Skeletal muscle tissue (tissue), 4 donors: ENCODE measurements around the gene EPDR1. TPM values are rescaled to one million over a fixed set of nuclear protein-coding genes. Genes with fewer than 3 reads are reported as not detected.
A peak's percentile ranks its signal among the peaks of the same experiment; 100 is the strongest.

ENCODE experiments used
- H3K27ac ChIP-seq: one replicate; pipeline ENCODE4 v1.7.0; 2013; ENCODE audit warnings: mild to moderate bottlenecking, low read depth, low read length, inconsistent platforms
- H3K27me3 ChIP-seq, 3 donors: one replicate each; pipeline ENCODE4 v1.7.0; 2013; ENCODE audit warnings: low read length in 3 of 3; ENCODE audit not compliant: control insufficient read depth in 3 of 3, insufficient read depth in 3 of 3
- H3K36me3 ChIP-seq, 3 donors: one replicate each; pipeline ENCODE4 v1.7.0; 2013; ENCODE audit warnings: low read length in 3 of 3; ENCODE audit not compliant: control insufficient read depth in 3 of 3, insufficient read depth in 3 of 3
- H3K4me1 ChIP-seq, 3 donors: one replicate each; pipeline ENCODE4 v1.7.0; 2013; ENCODE audit warnings: low read length in 3 of 3, mild to moderate bottlenecking in 3 of 3; ENCODE audit not compliant: control insufficient read depth in 3 of 3, insufficient read depth in 3 of 3
- H3K4me3 ChIP-seq, 3 donors: one replicate each; pipeline ENCODE4 v1.7.0; 2013; ENCODE audit warnings: low read length in 3 of 3
- H3K9ac ChIP-seq, 3 donors: one replicate each; pipeline ENCODE4 v1.7.0; 2013; ENCODE audit warnings: low read length in 3 of 3, mild to moderate bottlenecking in 3 of 3, moderate library complexity in 2 of 3, low read depth in 1 of 3
- H3K9me3 ChIP-seq, 3 donors: one replicate each; pipeline ENCODE4 v1.7.0; 2013; ENCODE audit warnings: low read length in 3 of 3; ENCODE audit not compliant: control insufficient read depth in 3 of 3
- total RNA-seq: library from RNA; depleted of rRNA; stranded (reverse); fragments of >200 nt; gene quantifications from one replicate; pipeline ENCODE4 v1.2.3, GENCODE V29; 2014
- donor health status: Osteomylitis.

Gene EPDR1
- total RNA-seq, 1 donor from 2014 or later = 63.2 TPM

- peak overlapping the region in 1 of 3 donors; percentile 67 for H3K9ac ChIP-seq
- H3K27me3 ChIP-seq = peaks cover 8 to 10% (median 8%) of the 10 kb centered on the region in 3 donors
- H3K9me3 ChIP-seq = no peaks in the 10 kb centered on the region
- no peaks in the 10 kb centered on the region for H3K36me3 ChIP-seq
- peak overlapping the region in 2 of 3 donors; percentile 75 to 80 for H3K4me3 ChIP-seq
- peak overlapping the region; percentile 67 for H3K27ac ChIP-seq
- H3K4me1 ChIP-seq = peaks cover 14 to 23% (median 21%) of the 10 kb centered on the region in 3 donors
Observed at GRCh38 chr7:37915438-37915837, 5.0 kb upstream of the EPDR1 start.

- Histone ChIP-seq H3K9ac (peak overlapping the region; percentile 67 to 73 (median 71)), H3K27me3 (peaks cover 8 to 10% (median 8%) of the 10 kb centered on the region in 3 donors), H3K27ac (peak overlapping the region; percentile 67), H3K9me3 (no peaks in the 10 kb centered on the region), H3K36me3 (no peaks in the 10 kb centered on the region), H3K4me1 (peaks cover 15 to 24% (median 21%) of the 10 kb centered on the region in 3 donors), H3K4me3 (peak overlapping the region; percentile 74 to 80 (median 75))
Observed at GRCh38 chr7:37916017-37916672, 4.3 kb upstream of the EPDR1 start.

GRCh38 chr7:37916673-37917660 lies 3.5 kb upstream of the EPDR1 start, which contains the start of gene SFRP4:
SFRP4 (minus strand) TSS chr7:37916817; CDS start chr7:37916537, 280 bp downstream.
- Histone ChIP-seq H3K27ac (peak within 1 kb of the TSS; percentile 67), H3K9me3 (no peaks in the 10 kb centered on the region), H3K27me3 (peaks cover 8 to 10% (median 8%) of the 10 kb centered on the region in 3 donors), H3K4me3 (peak within 1 kb of the TSS; percentile 74 to 80 (median 75)), H3K36me3 (no peaks in the 10 kb centered on the region), H3K4me1 (peaks cover 15 to 24% (median 21%) of the 10 kb centered on the region in 3 donors), H3K9ac (peak within 1 kb of the TSS; percentile 67 to 73 (median 71))

GRCh38 chr7:37918526-37918925 lies 1.9 kb upstream of the EPDR1 start:
- peaks cover 22 to 35% (median 30%) of the 10 kb centered on the region in 3 donors for H3K4me1 ChIP-seq
- H3K27me3 ChIP-seq = peaks cover 8 to 10% (median 8%) of the 10 kb centered on the region in 3 donors
- no peaks in the 10 kb centered on the region for H3K9me3 ChIP-seq
- H3K36me3 ChIP-seq = no peaks in the 10 kb centered on the region
- no peak overlapping the region for H3K4me3 ChIP-seq
- no peak overlapping the region for H3K27ac ChIP-seq
- H3K9ac ChIP-seq = no peak overlapping the region

DNA sequence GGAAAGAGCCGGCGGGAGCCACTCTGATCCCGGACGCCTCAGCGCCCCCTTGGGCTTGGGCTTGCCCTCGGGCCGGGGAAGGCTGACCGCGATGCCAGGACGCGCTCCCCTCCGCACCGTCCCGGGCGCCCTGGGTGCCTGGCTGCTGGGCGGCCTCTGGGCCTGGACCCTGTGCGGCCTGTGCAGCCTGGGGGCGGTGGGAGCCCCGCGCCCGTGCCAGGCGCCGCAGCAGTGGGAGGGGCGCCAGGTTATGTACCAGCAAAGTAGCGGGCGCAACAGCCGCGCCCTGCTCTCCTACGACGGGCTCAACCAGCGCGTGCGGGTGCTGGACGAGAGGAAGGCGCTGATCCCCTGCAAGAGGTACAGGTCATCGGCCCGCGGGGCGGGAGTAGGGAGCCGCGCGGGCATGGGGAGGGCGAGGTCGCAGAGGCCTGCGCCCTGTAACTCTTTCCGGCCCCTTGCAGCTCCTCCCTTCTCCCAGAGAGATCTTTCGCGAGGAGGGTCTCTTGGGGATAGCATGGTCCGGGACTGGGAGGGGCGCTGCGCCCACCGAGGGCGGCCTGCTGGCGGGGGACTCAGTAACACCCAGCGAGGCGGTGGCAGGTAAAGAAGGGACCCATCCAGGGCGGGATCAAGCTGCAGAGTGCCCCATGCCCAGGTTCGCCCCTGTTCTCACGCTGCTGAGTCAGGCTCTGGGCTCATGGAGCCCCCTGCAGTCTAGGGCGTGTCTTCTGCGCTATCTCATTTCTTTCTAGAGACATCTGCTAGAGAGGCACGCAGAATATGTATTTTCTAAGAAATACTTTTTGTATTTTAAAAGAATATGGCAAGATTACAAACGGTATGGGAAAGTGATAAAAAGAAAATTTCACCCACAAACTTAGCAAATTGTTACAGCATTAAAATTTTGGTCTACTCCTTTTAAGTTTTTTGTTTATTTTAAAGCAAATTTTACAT lies 687 bp downstream of the EPDR1 start:
- Histone ChIP-seq H3K36me3 (no peaks in the 10 kb centered on the region), H3K4me1 (peaks cover 24 to 35% (median 34%) of the 10 kb centered on the region in 3 donors), H3K27ac (peak overlapping the region; percentile 92), H3K9me3 (no peaks in the 10 kb centered on the region), H3K4me3 (peak overlapping the region; percentile 79 to 89 (median 86)), H3K9ac (peak overlapping the region; percentile 87 to 96 (median 96)), H3K27me3 (peaks cover 3 to 5% (median 4%) of the 10 kb centered on the region in 3 donors)

GRCh38 chr7:37921876-37922275 lies 1.4 kb downstream of the EPDR1 start:
- no peaks in the 10 kb centered on the region for H3K27me3 ChIP-seq
- H3K4me1 ChIP-seq = peaks cover 17 to 28% (median 28%) of the 10 kb centered on the region in 3 donors
- H3K9me3 ChIP-seq = no peaks in the 10 kb centered on the region
- H3K9ac ChIP-seq = peak overlapping the region; percentile 87 to 96 (median 96)
- H3K36me3 ChIP-seq = no peaks in the 10 kb centered on the region
- peak overlapping the region; percentile 92 for H3K27ac ChIP-seq
- H3K4me3 ChIP-seq = peak overlapping the region; percentile 79 to 89 (median 86)

DNA sequence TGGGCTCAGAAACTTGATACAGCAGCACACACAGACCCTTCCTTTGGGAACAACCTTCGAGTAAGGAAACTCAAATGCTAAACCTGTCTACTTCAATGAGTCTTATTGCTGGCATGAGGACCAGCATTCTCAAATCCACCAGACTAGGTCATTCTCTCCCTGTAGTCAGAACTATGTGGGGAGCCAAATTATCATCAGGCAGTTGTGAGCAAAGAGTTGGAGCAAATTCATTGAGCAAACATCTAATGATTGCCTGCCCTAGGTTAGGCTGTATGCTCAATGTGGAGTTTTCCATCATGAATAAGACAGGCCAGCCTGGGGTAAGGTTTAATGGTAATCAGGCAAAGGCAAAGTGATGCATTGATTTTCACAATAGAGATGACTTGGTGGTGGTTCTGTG lies 3.6 kb downstream of the EPDR1 start:
- Histone ChIP-seq H3K9ac (no peak overlapping the region), H3K4me1 (peaks cover 17 to 31% (median 26%) of the 10 kb centered on the region in 3 donors), H3K36me3 (no peaks in the 10 kb centered on the region), H3K27ac (peak overlapping the region; percentile 48), H3K4me3 (peak overlapping the region in 1 of 3 donors; percentile 6), H3K27me3 (no peaks in the 10 kb centered on the region), H3K9me3 (no peaks in the 10 kb centered on the region)

- Histone ChIP-seq H3K27ac (peak overlapping the region; percentile 48), H3K36me3 (no peaks in the 10 kb centered on the region), H3K4me1 (peaks cover 17 to 31% (median 28%) of the 10 kb centered on the region in 3 donors), H3K9me3 (no peaks in the 10 kb centered on the region), H3K27me3 (no peaks in the 10 kb centered on the region), H3K9ac (no peak overlapping the region), H3K4me3 (peak overlapping the region in 1 of 3 donors; percentile 6)
Observed at GRCh38 chr7:37924491-37925041, 4.1 kb downstream of the EPDR1 start.

DNA sequence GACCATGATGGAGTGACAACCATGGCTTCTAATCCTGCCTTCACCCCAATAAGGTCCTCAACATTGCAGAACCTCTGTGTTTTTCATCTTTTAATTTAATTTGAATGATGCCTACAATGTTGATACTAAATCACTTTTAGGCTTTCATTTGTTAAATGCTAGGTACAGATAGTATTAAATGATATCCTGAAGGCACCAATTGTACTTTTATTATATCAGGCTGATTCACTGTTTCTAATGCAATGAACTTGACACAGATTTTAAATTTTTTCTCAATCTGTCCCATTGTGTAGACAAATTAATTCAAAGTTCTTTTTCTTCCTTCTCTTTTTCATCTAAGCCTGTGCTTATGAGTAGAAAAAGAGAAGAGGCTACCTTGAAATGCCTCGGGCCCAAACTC lies 5.2 kb downstream of the EPDR1 start:
- Histone ChIP-seq H3K27me3 (no peaks in the 10 kb centered on the region), H3K36me3 (no peaks in the 10 kb centered on the region), H3K4me1 (peaks cover 12 to 31% (median 23%) of the 10 kb centered on the region in 3 donors), H3K27ac (no peak overlapping the region), H3K9me3 (no peaks in the 10 kb centered on the region), H3K9ac (no peak overlapping the region), H3K4me3 (no peak overlapping the region)
